ENCODE measurements around the gene CDHR3.

Gene CDHR3

DNA sequence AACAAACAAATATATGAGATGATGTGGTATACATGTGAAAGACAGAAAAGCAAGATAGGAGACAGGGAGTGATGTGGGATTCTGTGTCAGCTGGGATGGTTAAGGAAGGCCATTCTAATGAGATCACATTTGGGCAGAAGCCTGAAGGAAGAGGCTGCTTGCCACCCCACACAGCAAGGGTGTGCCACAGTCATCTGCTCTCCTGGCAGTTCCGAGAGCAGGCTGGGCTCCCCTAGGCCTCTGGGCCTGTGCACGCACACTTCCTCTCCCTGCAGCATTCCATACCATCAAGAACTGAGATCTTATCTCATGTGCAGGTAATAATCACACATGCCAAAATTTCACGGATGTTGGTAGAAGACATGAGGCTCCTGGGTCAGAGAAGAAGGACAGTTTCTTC, 105.9 kb downstream of the CDHR3 start:
- no peak for DNase-seq

DNA sequence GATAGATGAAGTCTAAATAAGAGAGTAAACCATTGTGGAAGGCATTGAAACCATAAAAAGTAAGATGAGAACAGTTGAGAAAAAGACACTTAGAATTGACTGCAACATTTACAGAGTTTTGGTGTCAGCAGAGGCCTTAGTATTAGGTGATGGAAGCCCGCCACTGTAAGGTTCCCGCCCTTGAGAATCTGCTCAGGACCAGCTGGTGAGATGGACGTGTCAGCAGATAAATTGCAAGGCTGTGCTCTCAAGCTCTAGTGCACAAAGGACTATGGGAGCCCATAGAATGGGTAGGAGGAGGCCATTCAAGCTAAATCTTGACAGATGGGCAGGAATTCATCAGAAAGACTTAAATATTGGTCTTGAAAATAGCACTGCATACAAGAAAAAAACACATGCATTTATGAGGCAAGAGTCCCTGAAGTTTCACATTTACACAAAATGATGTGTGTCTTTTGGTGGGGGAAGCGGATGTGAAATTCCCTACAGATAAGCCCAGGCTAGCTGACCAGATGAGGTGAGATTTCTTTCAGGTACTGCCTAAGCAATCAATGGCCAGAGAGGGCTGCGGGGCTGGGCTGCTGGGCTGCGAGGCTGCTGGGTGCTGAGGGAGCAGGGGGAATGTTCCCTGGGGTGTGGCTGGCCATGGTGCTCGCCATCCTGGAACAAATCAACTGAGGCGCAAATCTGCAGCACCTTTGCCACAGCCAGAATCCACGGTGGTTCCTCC, 106.6 kb downstream of the CDHR3 start:
- no peak for DNase-seq

DNA sequence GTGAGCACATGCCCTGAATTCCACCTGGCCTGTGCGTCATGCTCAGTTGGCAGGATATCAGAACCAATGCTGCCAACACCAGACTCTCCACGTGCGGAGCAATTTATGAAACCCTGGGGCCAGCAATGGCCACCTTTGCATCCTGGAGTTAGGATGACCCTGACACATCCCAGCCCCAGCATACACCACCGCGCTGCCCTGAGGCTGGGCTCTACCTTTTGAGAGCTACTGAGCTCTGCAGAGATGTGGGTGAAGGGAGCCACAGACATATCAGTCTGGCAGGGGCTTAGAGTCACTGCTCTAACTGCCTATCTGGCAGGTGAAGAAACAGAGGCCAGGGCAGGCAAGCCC, 107.1 kb downstream of the CDHR3 start:
- DNase-seq = no peak

DNA sequence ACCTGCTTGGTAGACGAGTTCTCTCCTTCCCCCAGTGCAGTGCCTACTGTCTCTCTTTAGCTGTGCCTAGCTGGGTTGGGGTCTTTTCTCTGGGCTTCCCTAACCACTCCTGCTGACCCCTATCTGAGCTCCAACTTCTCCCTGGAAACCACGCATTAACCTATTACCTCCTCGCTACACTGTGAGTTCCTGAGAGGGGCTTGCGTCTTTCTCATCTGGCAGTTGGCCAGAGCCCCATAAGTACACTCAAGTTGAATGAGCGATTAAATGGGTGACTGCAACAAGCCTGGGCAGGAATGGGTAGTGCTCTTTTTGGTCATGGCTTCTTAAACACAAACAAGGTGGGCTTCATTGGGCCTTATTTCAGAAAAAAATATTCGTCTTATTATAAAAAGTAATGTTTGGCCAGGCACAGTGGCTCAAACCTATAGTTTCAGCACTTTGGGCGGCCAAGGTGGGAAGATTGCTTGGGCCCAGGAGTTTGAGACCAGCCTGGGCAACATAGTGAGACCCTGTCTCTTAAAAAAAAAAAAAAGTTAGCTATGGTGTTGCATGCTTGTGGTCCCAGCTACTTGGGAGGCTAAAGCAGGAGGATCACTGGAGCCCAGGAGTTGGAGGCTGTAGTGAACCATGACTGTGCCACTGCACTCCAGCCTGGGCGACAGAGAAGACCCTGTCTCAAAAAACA, 107.6 kb downstream of the CDHR3 start:
- DNase-seq = no peak

DNA sequence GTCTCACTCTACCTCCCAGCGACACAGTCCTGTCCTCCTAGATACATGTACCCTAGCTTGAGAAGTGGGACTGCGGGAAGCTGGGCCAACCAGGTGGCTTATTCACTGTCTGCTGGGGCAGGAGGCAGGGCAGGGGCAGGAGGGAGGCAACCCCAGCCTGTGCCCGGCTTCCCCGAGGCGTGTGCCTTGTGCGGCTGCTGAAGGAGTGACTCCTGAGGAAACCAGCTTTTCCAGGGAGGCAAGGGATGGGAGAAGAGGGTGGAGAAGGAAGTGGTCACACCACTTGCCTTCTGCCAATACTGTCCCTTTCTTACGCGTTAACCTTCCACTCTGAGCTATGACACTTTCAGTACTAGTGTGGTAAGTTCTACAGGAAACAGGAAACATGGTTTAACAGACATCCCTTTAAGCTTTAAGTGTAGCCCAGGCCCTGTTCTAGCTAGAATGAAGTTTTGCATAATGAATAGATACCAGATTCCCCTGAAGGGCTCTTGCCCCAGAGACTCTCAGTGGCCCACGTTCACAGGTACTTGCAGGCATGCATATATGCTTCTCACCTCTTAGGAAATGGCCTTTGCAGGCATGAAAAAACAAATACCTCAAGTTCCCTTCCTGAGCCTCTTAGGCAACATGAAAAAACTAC, 108.4 kb downstream of the CDHR3 start:
- DNase-seq = no peak

DNA sequence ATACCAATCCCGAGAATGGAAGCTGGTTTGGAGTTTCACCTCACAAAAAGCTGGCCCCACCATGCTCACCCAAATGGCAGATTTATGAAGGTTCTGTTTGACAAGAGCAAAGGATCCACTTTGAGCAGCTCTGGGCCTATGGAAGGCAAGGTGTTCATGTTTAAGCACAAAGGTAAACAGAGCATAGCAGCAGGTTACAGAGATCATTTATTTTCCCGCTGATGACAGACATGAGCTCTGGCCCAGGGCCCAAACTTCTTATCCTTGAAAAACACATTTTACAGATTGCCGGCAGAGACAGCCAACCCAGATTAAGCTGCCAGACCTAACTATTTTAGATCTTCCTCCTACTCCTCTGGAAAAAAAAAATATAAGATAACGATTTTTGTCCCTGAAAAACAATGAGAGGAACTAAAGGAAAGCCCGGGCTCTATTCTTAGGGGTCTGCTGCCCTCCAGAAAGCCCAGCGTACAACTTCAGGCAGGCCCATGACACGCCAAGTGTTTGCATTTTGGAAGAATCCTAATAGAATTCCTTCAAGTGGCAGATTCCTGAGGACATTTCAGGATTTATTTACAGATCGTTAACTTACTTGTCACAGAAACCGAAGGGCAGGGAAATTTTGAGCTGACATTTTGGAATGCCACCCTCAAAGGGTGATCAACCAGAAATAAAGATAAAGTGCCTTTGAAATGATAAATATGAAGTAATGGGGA, 109.1 kb downstream of the CDHR3 start:
- no peak for DNase-seq

DNA sequence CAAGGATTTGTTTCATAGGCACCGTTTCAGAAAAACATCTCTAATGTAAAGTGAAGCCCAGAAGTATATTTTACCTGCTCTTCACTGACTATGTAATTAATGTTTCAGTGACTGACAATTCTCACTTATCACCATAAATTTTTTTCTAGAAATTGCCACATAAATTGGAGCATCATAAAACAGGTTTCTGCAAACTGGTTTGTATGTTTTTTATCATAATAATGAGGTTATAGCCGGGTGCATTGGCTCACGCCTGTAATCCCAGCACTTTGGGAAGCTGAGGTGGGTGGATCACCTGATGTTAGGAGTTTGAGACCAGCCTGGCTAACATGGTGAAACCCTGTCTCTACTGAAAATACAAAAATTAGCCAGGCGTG, 109.6 kb downstream of the CDHR3 start:
- no peak for DNase-seq

DNA sequence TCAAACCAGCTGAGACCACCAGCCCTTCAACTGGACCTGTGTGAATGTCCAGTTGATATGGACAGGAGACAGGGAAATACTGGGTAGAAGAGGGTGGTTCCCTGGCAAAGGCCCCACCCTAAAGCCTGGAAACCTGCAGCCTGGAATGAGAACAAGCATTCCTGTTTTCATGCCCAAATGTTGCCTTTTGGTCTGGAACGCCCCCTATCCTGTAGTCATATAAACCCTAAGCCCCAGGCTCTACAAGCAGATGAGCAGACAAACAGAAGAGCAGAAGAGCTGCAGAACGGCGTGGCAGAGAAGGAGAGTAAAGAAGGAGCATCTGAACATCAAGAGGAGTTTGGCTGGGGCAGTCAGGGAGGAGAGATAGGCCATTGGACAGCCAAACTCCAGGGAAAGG, 110.6 kb downstream of the CDHR3 start:
- DNase-seq = no peak

DNA sequence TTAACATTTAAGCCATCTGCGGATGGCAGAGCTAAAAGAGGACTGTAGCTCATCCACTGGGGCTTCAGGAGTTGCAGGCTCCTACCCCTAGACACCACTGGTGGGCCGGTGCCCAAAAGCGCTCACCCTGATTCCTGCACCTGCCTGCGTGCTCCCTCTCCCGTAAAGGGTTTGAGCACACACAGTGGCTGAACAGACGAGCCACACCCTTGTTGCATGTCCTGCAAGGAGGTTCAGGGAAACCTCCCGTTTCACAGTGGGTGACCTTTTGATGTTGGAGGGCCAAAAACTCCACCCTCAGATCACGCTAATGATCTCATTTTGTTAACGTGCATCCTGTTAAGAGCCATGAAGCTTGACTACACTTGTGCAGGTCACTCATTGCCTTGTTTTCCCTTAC, 111.2 kb downstream of the CDHR3 start:
- DNase-seq = no peak

DNA sequence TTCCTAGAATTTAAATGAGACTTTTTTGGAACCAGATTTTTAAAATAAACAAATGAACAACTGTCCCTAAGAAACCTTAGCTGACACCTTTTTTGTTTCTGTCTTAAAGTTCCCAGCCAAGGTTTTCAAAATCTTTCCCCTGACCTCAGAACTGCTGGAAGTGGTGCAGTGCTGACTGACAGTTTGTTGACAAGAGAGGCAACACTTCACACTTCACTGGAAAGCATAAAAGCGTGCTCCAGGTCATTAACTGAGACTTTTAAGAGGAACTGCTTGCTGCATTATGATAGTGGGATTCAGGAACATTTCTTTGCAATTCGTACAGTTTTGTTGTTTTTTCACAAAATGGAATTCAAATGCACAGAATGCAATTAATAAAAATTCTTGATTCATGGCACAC, 112.9 kb downstream of the CDHR3 start:
- DNase-seq = no peak

DNA sequence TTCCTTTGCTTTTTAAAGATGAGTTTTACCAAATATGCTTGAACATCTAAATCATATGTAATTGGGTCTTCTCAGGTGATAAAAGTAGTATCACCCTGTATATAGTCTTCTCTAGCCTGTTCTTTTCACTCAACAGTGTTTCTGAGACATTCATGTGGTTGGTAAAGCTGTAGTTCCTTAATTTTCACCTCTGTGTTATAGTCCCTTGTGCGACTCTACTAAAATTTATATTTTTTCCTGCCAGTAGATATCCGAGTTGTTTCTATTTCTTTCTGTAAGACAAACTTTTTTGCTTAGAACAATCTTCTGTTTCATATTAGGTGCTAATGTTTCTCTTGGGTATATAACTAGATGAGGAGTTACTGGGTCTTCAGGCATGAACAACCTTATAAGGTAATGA, 113.5 kb downstream of the CDHR3 start:
- DNase-seq = no peak

DNA sequence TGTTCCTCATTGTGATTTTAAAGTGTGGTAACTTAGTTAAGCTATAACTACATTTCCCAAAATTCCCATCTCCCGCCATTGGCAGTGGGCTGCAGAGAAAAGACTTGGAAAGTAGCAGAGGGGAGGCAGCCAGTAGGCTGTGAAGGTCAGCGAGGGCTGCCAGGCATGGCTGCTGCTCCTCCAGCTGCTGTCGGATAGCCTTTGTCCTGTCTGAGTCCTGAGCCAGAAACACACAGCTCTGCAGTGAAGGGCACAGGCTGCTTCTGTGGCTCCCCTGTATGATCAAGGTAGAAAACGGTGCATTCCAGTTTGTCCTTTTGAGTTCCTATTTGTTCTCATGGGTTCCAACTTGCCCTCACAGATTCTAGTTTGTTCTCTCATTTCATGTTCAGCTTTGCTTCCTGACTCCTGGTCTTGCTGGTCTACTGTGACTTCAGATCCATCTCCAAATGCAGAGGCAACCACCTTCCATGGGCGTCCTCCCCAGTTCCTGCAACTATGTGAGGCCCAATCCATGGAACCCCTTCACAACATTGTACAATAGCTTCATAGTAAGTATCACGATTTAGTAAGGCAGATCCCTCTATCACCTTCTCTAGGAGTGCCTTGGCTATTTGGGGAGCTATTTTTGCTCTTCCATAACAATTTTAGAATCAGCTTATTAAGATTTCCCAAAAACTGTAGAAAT, 117.4 kb downstream of the CDHR3 start:
- DNase-seq = no peak

DNA sequence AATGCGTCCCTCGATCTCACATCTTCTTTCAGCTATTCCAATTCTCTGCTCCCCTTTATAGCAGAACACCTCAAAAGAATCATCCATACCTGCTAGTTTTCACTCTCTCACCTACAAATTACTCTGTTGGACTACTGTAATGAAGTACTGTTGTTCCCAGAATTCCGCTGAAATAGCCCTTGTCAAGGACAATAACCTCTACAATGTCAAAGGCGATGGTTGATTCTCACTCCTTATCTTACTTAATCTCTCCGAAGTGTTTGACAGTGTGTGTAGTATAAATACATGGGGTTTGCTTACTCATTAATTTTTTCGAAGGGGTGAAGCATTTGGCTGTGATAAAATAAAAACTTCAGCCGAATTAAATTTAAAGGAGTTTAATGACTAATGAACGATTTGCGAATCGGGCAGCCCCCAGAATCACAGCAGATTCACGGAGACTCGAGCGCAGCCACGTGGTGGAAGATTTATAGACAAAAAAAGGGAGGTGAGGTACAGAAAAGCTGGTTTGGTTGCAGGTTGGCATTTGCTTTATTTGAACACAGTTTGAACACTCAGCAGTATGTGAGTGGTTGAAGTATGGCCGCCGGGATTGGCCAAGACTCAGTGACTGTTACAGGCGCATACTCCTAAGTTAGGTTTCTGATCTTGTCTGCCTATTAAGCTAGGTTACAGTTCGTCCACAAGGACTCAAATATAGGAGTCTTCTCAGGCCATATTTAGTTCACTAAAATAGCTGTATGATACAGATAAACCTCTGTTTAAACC, 119.2 kb downstream of the CDHR3 start:
- no peak for DNase-seq
